HEK293 (cell line): ENCODE results near the gene PARK7.

ENCODE experiments used
- CTCF ChIA-PET: fragments of 350-600 bp; formaldehyde crosslinking; extraction: SDS; loops from one replicate; lab custom pipeline; 2021; ENCODE audit warnings: antibody characterized with exemption; lab: Yijun Ruan, JAX
- POLR2A ChIA-PET: fragments of 300-600 bp; formaldehyde crosslinking; extraction: SDS; loops from one replicate; lab custom pipeline; 2020; ENCODE audit warnings: antibody characterized with exemption, inconsistent platforms; lab: Yijun Ruan, JAX
- H3K27ac ChIP-seq: fragments of 200-500 bp; sonication (Bioruptor generic); 2 replicates; pipeline ENCODE4 v1.5.1; 2014; ENCODE audit warnings: low read depth, low read length, control low read depth, inconsistent platforms; ENCODE audit errors: extremely low read depth
- H3K36me3 ChIP-seq, 2 experiments: fragments of 200-500 bp in 1 of 2; sonication (Bioruptor generic) in 1 of 2; 1 replicate in 1 of 2; 2 replicates in 1 of 2; pipeline ENCODE4 v1.5.1; 2014 to 2017; ENCODE audit warnings: inconsistent platforms in 2 of 2, low read length in 2 of 2; ENCODE audit not compliant: control insufficient read depth in 2 of 2, insufficient read depth in 1 of 2
- H3K4me1 ChIP-seq: fragments of 200-500 bp; sonication (Bioruptor generic); 2 replicates; pipeline ENCODE4 v1.5.1; 2014; ENCODE audit warnings: mild to moderate bottlenecking, low read length, inconsistent platforms; ENCODE audit not compliant: control insufficient read depth, insufficient read depth
- H3K4me3 ChIP-seq: 2 replicates; pipeline ENCODE4 v1.5.1; 2011; ENCODE audit warnings: low read depth, mild to moderate bottlenecking, control low read depth, low read length, moderate library complexity
- H3K9me3 ChIP-seq: fragments of 200-500 bp; sonication (Bioruptor generic); 2 replicates; pipeline ENCODE4 v1.5.1; 2014; ENCODE audit warnings: low read depth, low read length, inconsistent platforms; ENCODE audit not compliant: control insufficient read depth, insufficient read depth
- GLI2 ChIP-seq: fragments of 450-650 bp; formaldehyde crosslinking; IDR thresholded peaks from 2 replicates; pipeline ENCODE4; 2017; ENCODE audit warnings: missing biosample characterization, missing genetic modification characterization, low read depth, borderline replicate concordance
- HOXD13 ChIP-seq: sonication (generic); formaldehyde crosslinking; IDR thresholded peaks from 2 replicates; pipeline ENCODE4 v1.8.0; 2022; ENCODE audit warnings: missing genetic modification reagents, borderline replicate concordance
- INSM2 ChIP-seq: fragments of 450-650 bp; formaldehyde crosslinking; IDR thresholded peaks from 2 replicates; pipeline ENCODE4 v1.5.1; 2016; ENCODE audit warnings: missing biosample characterization, missing genetic modification characterization
- KLF8 ChIP-seq: fragments of 450-650 bp; formaldehyde crosslinking; IDR thresholded peaks from 2 replicates; pipeline ENCODE4 v1.5.1; 2016; ENCODE audit warnings: missing biosample characterization, missing genetic modification characterization
- PRDM1 ChIP-seq: fragments of 450-650 bp; formaldehyde crosslinking; IDR thresholded peaks from 2 replicates; pipeline ENCODE4; 2016; ENCODE audit warnings: missing biosample characterization, missing genetic modification characterization
- SETDB1 ChIP-seq: IDR thresholded peaks from one replicate; pipeline ENCODE4 v1.6.1; 2017; ENCODE audit warnings: mild to moderate bottlenecking, low read length, moderate library complexity, mixed read lengths; ENCODE audit not compliant: insufficient read length
- ZIC2 ChIP-seq: fragments of 450-650 bp; formaldehyde crosslinking; IDR thresholded peaks from 2 replicates; pipeline ENCODE4 v1.5.1; 2016; ENCODE audit warnings: missing biosample characterization, missing genetic modification characterization
- ZNF121 ChIP-seq: fragments of 450-650 bp; formaldehyde crosslinking; IDR thresholded peaks from 2 replicates; pipeline ENCODE4 v1.5.1; 2016; ENCODE audit warnings: missing biosample characterization, missing genetic modification characterization
- ZNF133 ChIP-seq: fragments of 450-650 bp; formaldehyde crosslinking; IDR thresholded peaks from 2 replicates; pipeline ENCODE4 v1.5.1; 2016; ENCODE audit warnings: missing biosample characterization, missing genetic modification characterization
- ZNF169 ChIP-seq: fragments of 450-650 bp; formaldehyde crosslinking; IDR thresholded peaks from 2 replicates; pipeline ENCODE4 v1.5.1; 2016; ENCODE audit warnings: missing biosample characterization, missing genetic modification characterization
- ZNF19 ChIP-seq: fragments of 450-650 bp; formaldehyde crosslinking; IDR thresholded peaks from 2 replicates; pipeline ENCODE4; 2016; ENCODE audit warnings: missing biosample characterization, missing genetic modification characterization, low read depth
- ZNF239 ChIP-seq: fragments of 450-650 bp; formaldehyde crosslinking; IDR thresholded peaks from 2 replicates; pipeline ENCODE4 v1.5.1; 2016; ENCODE audit warnings: missing biosample characterization, missing genetic modification characterization
- ZNF24 ChIP-seq: fragments of 450-650 bp; formaldehyde crosslinking; IDR thresholded peaks from 2 replicates; pipeline ENCODE4 v1.5.1; 2016; ENCODE audit warnings: missing biosample characterization, missing genetic modification characterization
- ZNF292 ChIP-seq: fragments of 450-650 bp; formaldehyde crosslinking; IDR thresholded peaks from 2 replicates; pipeline ENCODE4 v1.5.1; 2016; ENCODE audit warnings: low read depth, missing biosample characterization, missing genetic modification characterization, borderline replicate concordance
- ZNF391 ChIP-seq: fragments of 450-650 bp; formaldehyde crosslinking; IDR thresholded peaks from 2 replicates; pipeline ENCODE4 v1.5.1; 2016; ENCODE audit warnings: low read depth, missing biosample characterization, missing genetic modification characterization, borderline replicate concordance
- ZNF48 ChIP-seq: fragments of 450-650 bp; formaldehyde crosslinking; IDR thresholded peaks from 2 replicates; pipeline ENCODE4 v1.5.1; 2016; ENCODE audit warnings: missing biosample characterization, missing genetic modification characterization
- ZNF514 ChIP-seq: fragments of 450-650 bp; formaldehyde crosslinking; IDR thresholded peaks from 2 replicates; pipeline ENCODE4 v1.5.1; 2016; ENCODE audit warnings: missing biosample characterization, missing genetic modification characterization
- ZNF555 ChIP-seq: fragments of 450-650 bp; formaldehyde crosslinking; conservative IDR thresholded peaks from 2 replicates; pipeline ENCODE4 v1.5.1; 2017; ENCODE audit warnings: missing biosample characterization, mild to moderate bottlenecking, missing genetic modification characterization, inconsistent platforms
- ZNF560 ChIP-seq: fragments of 450-650 bp; formaldehyde crosslinking; IDR thresholded peaks from 2 replicates; pipeline ENCODE4 v1.5.1; 2017; ENCODE audit warnings: missing biosample characterization, missing genetic modification characterization, borderline replicate concordance
- ZNF747 ChIP-seq: fragments of 450-650 bp; formaldehyde crosslinking; IDR thresholded peaks from 2 replicates; pipeline ENCODE4 v1.5.1; 2016; ENCODE audit warnings: missing biosample characterization, missing genetic modification characterization
- ZNF776 ChIP-seq: fragments of 450-650 bp; formaldehyde crosslinking; IDR thresholded peaks from 2 replicates; pipeline ENCODE4 v1.5.0; 2017; ENCODE audit warnings: missing biosample characterization, missing genetic modification characterization, borderline replicate concordance
- ZNF843 ChIP-seq: fragments of 450-650 bp; formaldehyde crosslinking; IDR thresholded peaks from 2 replicates; pipeline ENCODE4 v1.5.1; 2016; ENCODE audit warnings: missing biosample characterization, missing genetic modification characterization
- TF ChIP-seq, protein P1 (sequence below): fragments of 450-650 bp; formaldehyde crosslinking; IDR thresholded peaks from 2 replicates; pipeline ENCODE4 v1.5.1; 2016; ENCODE audit warnings: missing biosample characterization, missing genetic modification characterization, borderline replicate concordance
- TF ChIP-seq, protein P2 (sequence below): fragments of 450-650 bp; formaldehyde crosslinking; conservative IDR thresholded peaks from 2 replicates; pipeline ENCODE4 v1.5.1; 2016; ENCODE audit warnings: low read depth, missing biosample characterization, missing genetic modification characterization

Gene PARK7

GRCh38 chr1:7964476-7964875 is 3.0 kb downstream of the PARK7 start:
- Histone ChIP-seq H3K4me3 (no peak overlapping the region), H3K36me3 (peaks cover 60 to 66% of the 10 kb centered on the region in 2 experiments), H3K27ac (no peak overlapping the region), H3K4me1 (no peaks in the 10 kb centered on the region), H3K9me3 (no peaks in the 10 kb centered on the region)
- POLR2A ChIA-PET: no interaction called here
- CTCF ChIA-PET: interaction anchor here (4.1 kb wide), 1 partner anchor 11 kb away, joined by 27 read pairs; no protein-coding TSS in a partner anchor
- TF ChIP-seq ZIC2 (tag by site-specific recombination): no peak
- TF ChIP-seq GLI2 (tag by site-specific recombination): no peak
- no peak for TF ChIP-seq ZNF292 (tag by site-specific recombination)
- TF ChIP-seq, protein P1, sequence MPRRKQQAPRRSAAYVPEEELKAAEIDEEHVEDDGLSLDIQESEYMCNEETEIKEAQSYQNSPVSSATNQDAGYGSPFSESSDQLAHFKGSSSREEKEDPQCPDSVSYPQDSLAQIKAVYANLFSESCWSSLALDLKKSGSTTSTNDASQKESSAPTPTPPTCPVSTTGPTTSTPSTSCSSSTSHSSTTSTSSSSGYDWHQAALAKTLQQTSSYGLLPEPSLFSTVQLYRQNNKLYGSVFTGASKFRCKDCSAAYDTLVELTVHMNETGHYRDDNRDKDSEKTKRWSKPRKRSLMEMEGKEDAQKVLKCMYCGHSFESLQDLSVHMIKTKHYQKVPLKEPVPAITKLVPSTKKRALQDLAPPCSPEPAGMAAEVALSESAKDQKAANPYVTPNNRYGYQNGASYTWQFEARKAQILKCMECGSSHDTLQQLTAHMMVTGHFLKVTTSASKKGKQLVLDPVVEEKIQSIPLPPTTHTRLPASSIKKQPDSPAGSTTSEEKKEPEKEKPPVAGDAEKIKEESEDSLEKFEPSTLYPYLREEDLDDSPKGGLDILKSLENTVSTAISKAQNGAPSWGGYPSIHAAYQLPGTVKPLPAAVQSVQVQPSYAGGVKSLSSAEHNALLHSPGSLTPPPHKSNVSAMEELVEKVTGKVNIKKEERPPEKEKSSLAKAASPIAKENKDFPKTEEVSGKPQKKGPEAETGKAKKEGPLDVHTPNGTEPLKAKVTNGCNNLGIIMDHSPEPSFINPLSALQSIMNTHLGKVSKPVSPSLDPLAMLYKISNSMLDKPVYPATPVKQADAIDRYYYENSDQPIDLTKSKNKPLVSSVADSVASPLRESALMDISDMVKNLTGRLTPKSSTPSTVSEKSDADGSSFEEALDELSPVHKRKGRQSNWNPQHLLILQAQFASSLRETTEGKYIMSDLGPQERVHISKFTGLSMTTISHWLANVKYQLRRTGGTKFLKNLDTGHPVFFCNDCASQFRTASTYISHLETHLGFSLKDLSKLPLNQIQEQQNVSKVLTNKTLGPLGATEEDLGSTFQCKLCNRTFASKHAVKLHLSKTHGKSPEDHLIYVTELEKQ (tag by site-specific recombination): no peak
- no peak for TF ChIP-seq ZNF747 (tag by site-specific recombination)
- TF ChIP-seq INSM2 (tag by site-specific recombination): no peak
- no peak for TF ChIP-seq ZNF133
- TF ChIP-seq KLF8 (tag by site-specific recombination): no peak
- no peak for TF ChIP-seq ZNF514 (tag by site-specific recombination)
- TF ChIP-seq, protein P2, sequence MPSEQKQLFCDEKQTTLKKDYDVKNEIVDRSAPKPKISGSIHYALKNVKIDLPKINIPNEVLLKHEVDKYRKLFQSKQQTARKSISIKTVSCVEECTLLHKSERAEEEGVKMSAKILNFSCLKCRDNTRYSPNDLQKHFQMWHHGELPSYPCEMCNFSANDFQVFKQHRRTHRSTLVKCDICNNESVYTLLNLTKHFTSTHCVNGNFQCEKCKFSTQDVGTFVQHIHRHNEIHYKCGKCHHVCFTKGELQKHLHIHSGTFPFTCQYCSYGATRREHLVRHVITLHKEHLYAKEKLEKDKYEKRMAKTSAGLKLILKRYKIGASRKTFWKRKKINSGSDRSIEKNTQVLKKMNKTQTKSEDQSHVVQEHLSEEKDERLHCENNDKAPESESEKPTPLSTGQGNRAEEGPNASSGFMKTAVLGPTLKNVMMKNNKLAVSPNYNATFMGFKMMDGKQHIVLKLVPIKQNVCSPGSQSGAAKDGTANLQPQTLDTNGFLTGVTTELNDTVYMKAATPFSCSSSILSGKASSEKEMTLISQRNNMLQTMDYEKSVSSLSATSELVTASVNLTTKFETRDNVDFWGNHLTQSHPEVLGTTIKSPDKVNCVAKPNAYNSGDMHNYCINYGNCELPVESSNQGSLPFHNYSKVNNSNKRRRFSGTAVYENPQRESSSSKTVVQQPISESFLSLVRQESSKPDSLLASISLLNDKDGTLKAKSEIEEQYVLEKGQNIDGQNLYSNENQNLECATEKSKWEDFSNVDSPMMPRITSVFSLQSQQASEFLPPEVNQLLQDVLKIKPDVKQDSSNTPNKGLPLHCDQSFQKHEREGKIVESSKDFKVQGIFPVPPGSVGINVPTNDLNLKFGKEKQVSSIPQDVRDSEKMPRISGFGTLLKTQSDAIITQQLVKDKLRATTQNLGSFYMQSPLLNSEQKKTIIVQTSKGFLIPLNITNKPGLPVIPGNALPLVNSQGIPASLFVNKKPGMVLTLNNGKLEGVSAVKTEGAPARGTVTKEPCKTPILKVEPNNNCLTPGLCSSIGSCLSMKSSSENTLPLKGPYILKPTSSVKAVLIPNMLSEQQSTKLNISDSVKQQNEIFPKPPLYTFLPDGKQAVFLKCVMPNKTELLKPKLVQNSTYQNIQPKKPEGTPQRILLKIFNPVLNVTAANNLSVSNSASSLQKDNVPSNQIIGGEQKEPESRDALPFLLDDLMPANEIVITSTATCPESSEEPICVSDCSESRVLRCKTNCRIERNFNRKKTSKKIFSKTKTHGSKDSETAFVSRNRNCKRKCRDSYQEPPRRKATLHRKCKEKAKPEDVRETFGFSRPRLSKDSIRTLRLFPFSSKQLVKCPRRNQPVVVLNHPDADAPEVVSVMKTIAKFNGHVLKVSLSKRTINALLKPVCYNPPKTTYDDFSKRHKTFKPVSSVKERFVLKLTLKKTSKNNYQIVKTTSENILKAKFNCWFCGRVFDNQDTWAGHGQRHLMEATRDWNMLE (tag by site-specific recombination): no peak
- no peak for TF ChIP-seq HOXD13
- no peak for TF ChIP-seq PRDM1 (tag by site-specific recombination)
- no peak for TF ChIP-seq ZNF843 (tag by site-specific recombination)
- no peak for TF ChIP-seq ZNF169 (tag by site-specific recombination)
- TF ChIP-seq ZNF776: no peak
- no peak for TF ChIP-seq SETDB1

DNA sequence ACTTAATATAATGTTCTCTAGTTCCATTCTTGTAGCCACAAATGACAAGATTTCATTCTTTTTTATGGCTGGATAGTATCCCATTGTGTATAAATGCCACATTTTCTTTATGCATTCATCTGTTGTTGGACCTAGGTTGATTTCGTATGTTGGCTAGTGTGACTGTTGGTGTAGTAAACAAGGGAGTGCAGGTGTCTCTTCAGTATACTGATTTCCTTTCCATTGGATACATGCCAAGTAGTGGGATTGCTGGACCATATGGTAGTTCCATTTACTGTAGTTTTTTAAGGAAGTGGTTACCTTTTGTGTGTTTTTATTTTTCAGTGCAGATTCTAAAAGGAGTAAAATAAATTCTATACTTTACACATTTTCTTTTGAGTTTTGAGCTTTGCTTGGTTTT is 5.7 kb downstream of the PARK7 start:
- CTCF ChIA-PET: interaction anchor here (0.6 to 4.1 kb wide), 2 partner anchors 8 to 215 kb away, joined by 4 to 27 read pairs; no protein-coding TSS in a partner anchor
- Histone ChIP-seq H3K9me3 (no peaks in the 10 kb centered on the region), H3K4me3 (no peak overlapping the region), H3K4me1 (no peaks in the 10 kb centered on the region), H3K36me3 (peaks cover 81 to 93% of the 10 kb centered on the region in 2 experiments), H3K27ac (no peak overlapping the region)
- POLR2A ChIA-PET: no interaction called here
- TF ChIP-seq ZNF555 (tag by site-specific recombination) (no peak), ZNF239 (tag by site-specific recombination) (no peak), ZNF560 (tag by site-specific recombination) (no peak), ZNF391 (tag by site-specific recombination) (no peak), ZNF48 (no peak), ZNF121 (tag by site-specific recombination) (no peak), ZNF19 (tag by site-specific recombination) (no peak), ZNF24 (no peak)
